Measurements from ENCODE around the gene KIF6. TPM values are rescaled to one million over a fixed set of nuclear protein-coding genes. Genes with fewer than 3 reads are reported as not detected.

Gene KIF6
- total RNA-seq, 1 donor from 2014 or later = 2.4 TPM

- peak; percentile 88 for DNase-seq
These were observed 347.7 kb downstream of the KIF6 start for GRCh38 chr6:39377539-39377950.

- no peak for DNase-seq
These were observed 349.8 kb downstream of the KIF6 start for GRCh38 chr6:39375405-39375804.

GRCh38 chr6:39370390-39370789 is 354.8 kb downstream of the KIF6 start:
- peak; percentile 32 for DNase-seq

GRCh38 chr6:39369987-39370386 is 355.2 kb downstream of the KIF6 start:
- DNase-seq = peak; percentile 51

- peak; percentile 15 for DNase-seq
These were observed 357.5 kb downstream of the KIF6 start for GRCh38 chr6:39367700-39368099.

- no peak for DNase-seq
These were observed 358.1 kb downstream of the KIF6 start for GRCh38 chr6:39366931-39367618.

- DNase-seq = no peak
These were observed 359.7 kb downstream of the KIF6 start for GRCh38 chr6:39365281-39366074.

GRCh38 chr6:39363280-39363679 is 361.9 kb downstream of the KIF6 start:
- no peak for DNase-seq

GRCh38 chr6:39362487-39362865 is 362.7 kb downstream of the KIF6 start:
- DNase-seq = peak; percentile 31

GRCh38 chr6:39361657-39362486 is 363.3 kb downstream of the KIF6 start:
- DNase-seq = peak; percentile 89

- DNase-seq = no peak
These were observed 364.8 kb downstream of the KIF6 start for GRCh38 chr6:39360378-39360777.

- DNase-seq = peak; percentile 93
These were observed 367.1 kb downstream of the KIF6 start for GRCh38 chr6:39357998-39358686.

GRCh38 chr6:39353698-39354315 is 371.4 kb downstream of the KIF6 start:
- no peak for DNase-seq

- DNase-seq = no peak
These were observed 374.3 kb downstream of the KIF6 start for GRCh38 chr6:39350723-39351505.

- no peak for DNase-seq
These were observed 376.5 kb downstream of the KIF6 start for GRCh38 chr6:39348740-39349139.

GRCh38 chr6:39347906-39348585 is 377.2 kb downstream of the KIF6 start:
- peak; percentile 87 for DNase-seq

GRCh38 chr6:39347206-39347605 is 378.0 kb downstream of the KIF6 start:
- no peak for DNase-seq

GRCh38 chr6:39344821-39345280 is 380.4 kb downstream of the KIF6 start:
- DNase-seq = no peak

- no peak for DNase-seq
These were observed 381.8 kb downstream of the KIF6 start for GRCh38 chr6:39343396-39343870.

All from tongue (tissue), 2 donors.